GM19238 (cell line): ENCODE data around the gene SCAMP2.

ENCODE experiments used
- DNase-seq: peaks from one replicate; pipeline ENCODE4 v3.0.0; 2011; ENCODE audit warnings: low spot score; ENCODE audit not compliant: insufficient read length

The SCAMP2 gene

DNA sequence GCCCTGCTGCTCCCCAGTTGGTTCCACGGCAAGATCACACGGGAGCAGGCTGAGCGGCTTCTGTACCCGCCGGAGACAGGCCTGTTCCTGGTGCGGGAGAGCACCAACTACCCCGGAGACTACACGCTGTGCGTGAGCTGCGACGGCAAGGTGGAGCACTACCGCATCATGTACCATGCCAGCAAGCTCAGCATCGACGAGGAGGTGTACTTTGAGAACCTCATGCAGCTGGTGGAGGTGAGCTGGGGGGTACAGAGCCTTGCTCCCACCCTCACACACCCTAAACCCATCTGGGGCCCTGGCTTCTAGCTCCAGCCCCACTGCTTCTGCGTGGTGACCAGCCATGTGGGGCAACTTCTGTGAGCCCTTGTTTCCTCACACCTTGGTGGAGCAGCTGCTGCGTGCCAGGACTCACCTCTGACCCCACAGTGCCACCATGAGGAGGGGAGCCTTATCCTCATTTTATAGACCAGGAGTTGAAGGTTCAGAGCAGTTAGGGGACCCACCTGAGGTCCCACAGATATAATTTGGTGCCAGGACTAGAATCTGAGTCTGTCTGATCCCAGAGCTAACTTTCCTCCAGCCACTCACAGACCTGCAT lies 73.8 kb downstream of the SCAMP2 start:
- DNase-seq, result no peak

DNA sequence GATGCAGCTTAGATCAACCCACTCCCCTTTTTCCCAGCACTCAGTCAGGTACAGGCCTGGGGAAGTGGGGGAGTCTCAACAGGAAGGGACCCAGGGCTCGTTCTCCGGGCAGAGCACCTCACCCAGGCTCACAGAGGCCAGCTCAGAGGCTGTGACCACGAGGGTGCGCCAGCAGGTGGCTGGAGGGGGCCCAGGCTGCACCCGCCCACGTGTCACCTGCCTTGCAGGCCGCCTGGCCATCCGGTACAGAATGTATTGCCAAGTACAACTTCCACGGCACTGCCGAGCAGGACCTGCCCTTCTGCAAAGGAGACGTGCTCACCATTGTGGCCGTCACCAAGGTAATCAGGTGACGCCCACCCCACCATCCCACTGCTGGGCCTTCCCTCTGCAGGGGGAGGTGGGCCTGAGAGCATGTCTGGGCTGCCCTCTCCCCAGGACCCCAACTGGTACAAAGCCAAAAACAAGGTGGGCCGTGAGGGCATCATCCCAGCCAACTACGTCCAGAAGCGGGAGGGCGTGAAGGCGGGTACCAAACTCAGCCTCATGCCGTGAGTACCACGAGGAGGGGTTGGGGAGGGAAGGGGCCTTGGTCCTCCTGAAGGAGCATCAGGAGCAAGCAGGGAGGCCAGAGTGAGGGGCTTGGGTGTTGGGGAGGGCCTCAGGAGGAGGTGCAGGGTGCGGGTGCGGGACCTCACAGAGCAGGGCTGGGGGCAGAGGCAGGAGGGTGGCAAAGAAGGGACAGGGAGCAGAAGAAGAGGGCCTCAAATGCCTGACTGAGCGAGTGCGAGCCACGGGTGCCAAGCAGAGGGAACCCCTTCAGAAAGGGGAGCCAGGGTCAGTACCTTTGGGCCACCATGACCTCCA lies 74.5 kb downstream of the SCAMP2 start:
- DNase-seq, result no peak

DNA sequence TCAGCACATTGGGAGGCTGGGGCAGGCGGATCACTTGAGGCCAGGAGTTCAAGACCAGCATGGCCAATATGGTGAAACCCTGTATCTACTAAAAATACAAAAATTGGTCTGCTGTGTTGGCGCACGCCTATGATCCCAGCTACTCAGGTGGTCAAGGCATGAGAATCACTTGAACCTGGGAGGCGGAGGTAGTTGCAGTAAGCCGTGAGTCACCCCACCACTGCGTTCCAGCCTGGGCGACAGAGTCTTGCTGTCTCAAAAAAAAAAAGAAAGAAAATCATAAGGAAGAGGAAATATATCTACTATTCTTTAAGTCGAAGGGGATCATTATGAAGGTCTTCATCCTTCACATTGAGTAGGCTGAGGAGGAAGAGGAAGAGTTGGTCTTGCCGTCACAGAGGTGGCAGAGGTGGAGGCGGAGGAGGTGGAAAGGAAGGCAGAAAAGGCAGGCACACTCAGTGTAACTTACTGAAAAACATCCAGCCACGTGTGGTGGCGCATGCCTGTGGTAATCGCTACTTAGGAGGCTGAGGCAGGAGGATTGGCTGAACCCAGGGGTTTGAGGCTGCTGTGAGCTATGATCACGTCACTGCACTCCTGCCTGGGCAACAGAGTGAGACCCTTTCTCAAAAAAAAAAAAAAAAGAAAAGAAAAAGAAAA lies 77.1 kb downstream of the SCAMP2 start:
- no peak for DNase-seq

DNA sequence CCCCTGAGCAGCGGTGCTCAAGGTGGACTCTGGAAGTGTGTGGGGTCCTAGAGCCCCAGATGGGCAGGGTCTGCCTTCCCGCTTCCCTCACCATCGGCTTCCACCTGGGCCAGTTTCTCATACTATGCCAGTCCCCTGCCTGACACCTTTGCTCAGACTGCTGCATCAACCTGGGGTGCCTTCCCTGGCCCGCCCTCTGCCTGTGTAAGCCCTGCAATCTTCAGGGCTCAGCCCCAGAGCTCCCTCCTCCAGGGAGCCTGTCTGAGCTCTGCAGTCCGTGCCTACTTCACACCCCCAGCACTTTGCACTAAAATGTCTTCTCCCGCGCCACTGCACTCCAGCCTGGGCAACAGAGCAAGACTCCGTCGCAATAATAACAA lies 78.2 kb downstream of the SCAMP2 start:
- DNase-seq, result no peak

DNA sequence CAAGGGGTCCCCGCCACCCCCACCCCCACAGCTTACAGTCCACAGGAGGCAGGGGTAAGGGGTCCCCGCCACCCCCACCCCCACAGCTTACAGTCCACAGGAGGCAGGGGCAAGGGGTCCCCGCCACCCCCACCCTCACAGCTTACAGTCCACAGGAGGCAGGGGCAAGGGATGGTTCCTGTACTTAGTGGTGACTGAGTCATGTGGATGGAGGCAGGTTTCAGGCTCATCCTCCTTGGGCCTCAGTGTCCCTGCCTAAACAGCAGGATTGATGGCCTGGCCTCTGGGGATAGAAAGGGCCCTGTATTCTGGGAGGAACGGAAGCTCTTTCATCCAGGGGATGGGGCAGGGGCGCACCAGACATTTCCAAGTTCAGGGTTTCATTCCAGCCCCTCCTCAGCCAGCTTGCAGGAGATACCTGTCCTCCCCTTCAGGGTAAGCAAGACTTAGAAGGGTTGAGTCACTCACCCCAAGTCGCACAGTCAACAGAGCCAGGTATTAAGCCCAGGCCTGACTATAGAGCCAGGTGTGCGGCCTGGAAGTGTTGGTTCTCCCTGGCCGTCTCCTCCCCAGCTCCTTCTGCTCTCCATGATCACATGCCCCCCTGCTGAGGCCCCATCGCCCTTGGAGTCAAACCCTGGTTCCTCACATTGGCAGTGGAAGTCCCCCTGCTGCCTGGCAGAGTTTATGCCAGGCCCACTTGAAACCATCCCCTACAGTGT lies 78.8 kb downstream of the SCAMP2 start:
- no peak for DNase-seq
